GM12891 (cell line): ENCODE results near the gene SAMD9L.

Experiments
- POLR2A ChIP-seq: IDR thresholded peaks from 2 replicates; pipeline ENCODE4 v1.6.1; 2011; ENCODE audit warnings: low read depth, low read length, control low read depth
- POLR2AphosphoS5 ChIP-seq: IDR thresholded peaks from 2 replicates; pipeline ENCODE4 v1.6.1; 2011; ENCODE audit warnings: low read depth, low read length, control low read depth
- SPI1 ChIP-seq: IDR thresholded peaks from 2 replicates; pipeline ENCODE4 v1.6.1; 2011; ENCODE audit warnings: low read depth, low read length, control low read depth
- TAF1 ChIP-seq: IDR thresholded peaks from 2 replicates; pipeline ENCODE4 v1.6.1; 2011; ENCODE audit warnings: low read depth, low read length, control low read depth

GRCh38 chr7:93119191-93119905 lies 28.8 kb downstream of the SAMD9L start:
- TF ChIP-seq POLR2AphosphoS5 = no peak
- no peak for TF ChIP-seq TAF1
- no peak for TF ChIP-seq POLR2A
- no peak for TF ChIP-seq SPI1
